Activated CD4-positive, alpha-beta T cell treated with anti-CD3 and anti-CD28 coated beads, Interleukin-2, amount 50 U/mL, for 16 hours (primary cell): Measurements from ENCODE around the gene NBEA.
"Not testable (repeated sequence)": the region's sequence is repeated elsewhere in the genome, so short reads cannot be mapped to it uniquely, and the experiment has no call there.

Experiments used
- DNase-seq: peaks from one replicate; pipeline ENCODE4 v3.0.0-alpha.2; 2020

The NBEA gene

DNA sequence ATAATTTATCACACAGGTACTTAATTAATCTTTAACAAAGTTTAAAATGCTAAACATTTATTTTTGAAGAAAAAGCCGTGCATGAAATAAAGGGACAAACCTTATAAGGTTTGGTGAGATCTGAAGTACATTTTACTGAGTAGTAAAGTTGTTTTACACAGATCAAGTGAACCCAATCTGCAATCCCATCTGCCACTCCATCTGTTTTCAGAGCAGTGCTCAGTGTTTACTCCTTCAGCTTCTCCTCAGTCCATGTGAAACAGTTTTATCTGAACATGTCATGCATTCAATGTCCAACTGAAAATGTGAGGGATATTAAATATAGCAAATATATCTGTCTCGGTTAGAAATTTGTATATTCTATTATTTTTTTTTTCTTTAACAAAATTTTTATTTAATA, 367.6 kb downstream of the NBEA start:
- DNase-seq: no peak

DNA sequence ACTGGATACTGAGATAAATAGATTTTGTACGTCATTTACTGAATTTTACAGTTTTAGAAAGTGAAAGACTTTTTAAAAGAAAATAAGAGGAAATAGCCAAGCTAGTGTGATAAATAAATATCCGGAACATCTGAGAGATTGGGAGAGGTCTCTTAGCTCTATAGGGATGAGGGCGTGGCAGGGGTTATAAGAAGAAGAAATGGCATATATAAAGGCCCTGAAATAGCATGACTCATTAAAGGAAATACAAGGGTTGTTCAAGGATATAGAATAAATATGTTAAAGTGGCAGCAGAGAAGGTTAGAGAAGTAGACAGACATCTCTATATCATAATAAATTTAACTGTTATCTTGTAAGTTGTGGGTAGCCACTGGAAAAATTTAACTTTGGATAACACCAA, 390.1 kb downstream of the NBEA start:
- no peak for DNase-seq

DNA sequence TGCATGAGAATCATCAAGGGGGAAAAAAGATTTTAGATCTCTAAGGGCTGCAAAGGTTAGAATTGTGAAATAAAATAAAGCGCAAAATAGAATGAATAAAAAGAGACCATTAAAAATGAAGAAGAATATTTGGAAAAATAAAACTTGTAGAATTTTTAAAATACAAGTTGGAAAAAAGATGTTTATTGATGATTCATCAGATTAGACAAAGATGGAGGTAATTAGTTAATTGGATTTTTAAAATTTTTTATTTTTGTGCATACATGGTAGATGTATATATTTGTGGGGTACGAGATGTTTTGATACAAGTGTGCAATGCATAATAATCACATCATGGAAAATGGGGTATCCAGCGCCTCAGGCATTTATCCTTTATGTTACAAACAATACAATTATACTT, 391.1 kb downstream of the NBEA start:
- no peak for DNase-seq

DNA sequence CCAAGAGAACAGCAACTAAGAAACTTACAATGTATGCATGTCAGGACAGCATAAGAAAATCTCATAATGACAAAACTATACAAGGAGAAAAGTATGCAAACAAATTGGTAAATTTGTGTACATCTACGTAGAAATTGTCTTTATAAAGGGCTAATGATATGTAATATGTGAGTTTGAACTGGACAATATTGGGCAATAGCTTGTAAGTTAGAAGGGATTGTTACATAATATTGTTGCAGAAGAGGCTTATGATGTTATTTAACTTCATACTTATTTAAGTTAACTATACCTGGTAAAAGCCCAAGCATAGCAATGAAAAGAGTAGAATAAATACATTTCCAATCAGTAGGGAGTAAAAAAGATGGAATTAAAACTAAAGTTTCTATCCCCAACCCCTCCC, 400.4 kb downstream of the NBEA start:
- DNase-seq: no peak

- no peak for DNase-seq
Measured at GRCh38 chr13:35343417-35343816, 401.3 kb downstream of the NBEA start.

DNA sequence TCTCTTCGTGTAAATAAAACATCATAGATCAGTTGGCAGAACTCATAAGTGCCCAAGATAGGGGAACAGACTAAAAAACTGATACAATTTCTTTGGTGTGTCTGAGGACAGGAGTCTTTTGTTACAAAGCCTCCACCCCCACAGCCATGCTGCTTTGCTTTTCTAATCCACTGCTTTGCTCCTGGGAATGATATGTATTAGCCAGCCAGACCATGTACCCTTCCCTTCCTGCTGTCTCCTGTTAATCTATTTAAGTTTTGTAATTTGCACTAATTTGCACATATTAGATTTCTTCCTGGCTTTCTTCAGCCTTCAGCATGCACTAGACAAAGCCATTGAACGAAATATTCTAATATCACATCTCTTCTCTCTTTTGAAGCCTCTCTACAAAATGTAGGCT, 403.9 kb downstream of the NBEA start:
- no peak for DNase-seq

- DNase-seq: no peak
Measured at GRCh38 chr13:35346494-35346893, 404.4 kb downstream of the NBEA start.

DNA sequence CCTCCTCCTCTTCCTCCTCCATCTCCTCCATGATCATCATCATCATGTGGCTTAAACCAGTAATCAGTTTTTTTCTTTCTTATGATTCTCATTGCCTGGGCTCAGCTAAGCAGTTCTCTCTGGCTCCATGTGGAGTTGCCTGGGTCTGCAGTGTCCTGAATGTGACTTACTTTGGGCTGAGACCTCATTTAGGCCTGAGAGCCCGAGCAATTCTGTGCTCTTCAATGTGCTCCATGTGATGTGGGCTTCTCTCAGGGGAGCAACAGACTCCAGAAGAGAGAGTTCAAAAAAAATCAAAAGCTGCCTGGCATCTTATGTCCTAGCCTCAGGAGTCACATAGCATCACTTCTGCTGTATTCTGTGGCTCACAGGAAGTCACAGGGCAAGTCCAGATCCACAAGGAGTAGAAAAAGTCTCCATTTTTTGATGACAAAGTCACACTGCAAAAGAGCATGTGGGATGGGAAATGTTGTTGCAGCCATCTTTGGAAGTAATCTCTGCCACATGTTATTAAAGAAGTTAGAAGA, 405.7 kb downstream of the NBEA start:
- no peak for DNase-seq

GRCh38 chr13:35349052-35349451, 407.0 kb downstream of the NBEA start:
- DNase-seq: no peak

- DNase-seq: no peak
Measured at GRCh38 chr13:35349673-35350278, 407.7 kb downstream of the NBEA start.

- DNase-seq: no peak
Measured at GRCh38 chr13:35354285-35354684, 412.2 kb downstream of the NBEA start.

DNA sequence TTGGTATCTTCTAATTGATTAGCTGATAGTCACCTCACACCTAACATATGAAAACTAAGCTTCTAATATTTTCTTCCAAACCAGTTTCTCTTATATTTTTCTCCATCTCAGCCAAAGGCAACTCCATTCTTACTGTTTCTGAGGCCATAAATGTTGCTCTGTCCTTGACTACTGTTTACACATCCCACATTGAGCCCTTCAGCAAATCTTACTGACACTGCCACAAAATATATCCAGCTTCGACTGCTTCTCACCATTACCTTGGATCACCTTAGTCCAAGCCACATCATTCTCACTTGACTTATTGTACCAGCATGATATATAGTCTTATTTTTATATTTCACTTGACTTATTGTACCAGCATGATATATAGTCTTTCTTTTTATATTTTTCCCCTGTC, 412.8 kb downstream of the NBEA start:
- DNase-seq: no peak

- DNase-seq: no peak
Measured at GRCh38 chr13:35356572-35356971, 414.5 kb downstream of the NBEA start.

- DNase-seq: no peak
Measured at GRCh38 chr13:35365883-35366282, 423.8 kb downstream of the NBEA start.

DNA sequence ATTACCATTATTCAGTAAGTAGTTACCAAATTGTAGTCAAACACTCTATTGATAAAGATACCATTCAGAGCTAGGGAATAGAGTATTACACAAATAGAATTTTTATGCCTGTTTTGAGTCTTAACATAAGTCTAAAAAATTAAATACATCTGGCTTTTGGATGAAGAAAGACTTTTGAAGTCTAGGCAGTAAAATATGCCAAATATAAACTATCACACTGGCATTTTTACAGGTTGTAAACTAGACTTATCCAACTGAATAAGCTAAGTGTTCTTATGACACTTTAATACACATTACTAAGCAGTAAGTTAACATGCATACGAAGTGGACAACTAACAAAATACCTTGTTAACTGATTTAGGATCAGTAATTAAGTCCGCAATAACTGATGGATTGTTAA, 425.5 kb downstream of the NBEA start:
- no peak for DNase-seq

- DNase-seq: no peak
Measured at GRCh38 chr13:35378939-35379338, 436.9 kb downstream of the NBEA start.

DNA sequence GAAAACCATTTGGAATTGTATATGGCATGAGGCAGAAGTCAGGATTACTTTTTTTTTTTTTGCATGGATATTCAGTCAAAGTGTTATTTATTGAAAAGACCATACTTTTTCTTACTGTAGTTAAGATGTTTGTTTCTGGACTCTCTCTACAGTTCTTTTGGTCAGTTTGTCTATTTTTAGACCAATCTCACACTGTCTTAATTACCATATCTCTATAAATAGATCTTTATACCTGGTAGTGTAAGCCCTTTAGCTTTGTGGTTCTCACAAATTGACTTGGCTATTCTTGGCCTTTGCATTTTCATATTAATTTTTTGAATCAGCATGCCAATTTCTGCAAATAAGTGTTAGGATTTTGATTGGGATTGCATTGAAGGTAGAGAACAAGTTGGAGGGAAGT, 437.6 kb downstream of the NBEA start:
- DNase-seq: no peak

DNA sequence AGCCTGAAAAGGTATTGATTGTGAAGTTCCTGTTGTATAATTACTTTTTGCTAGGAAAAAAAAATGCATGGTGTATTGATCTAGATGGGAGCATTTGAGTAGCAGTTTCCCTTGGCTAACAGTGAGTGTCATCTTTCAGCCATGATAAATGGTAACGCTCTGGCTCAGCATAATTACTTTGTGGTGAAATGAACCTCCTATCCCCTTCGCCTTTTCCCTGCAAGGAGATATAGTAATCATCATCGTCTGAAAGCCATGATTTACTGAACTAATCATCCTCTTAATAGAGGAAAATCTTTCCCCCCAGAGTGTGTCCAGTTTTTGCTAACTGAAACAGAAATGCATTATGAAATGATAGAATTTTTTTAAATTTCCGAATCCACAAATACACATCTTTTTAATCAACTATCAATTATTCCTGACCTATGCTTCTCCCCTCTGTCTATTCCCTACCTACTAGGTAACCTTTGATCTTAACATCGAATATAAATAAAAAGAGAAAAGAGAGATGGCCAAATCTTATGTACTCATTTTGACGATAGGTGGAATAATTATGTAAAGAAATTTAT, 445.7 kb downstream of the NBEA start:
- no peak for DNase-seq

DNA sequence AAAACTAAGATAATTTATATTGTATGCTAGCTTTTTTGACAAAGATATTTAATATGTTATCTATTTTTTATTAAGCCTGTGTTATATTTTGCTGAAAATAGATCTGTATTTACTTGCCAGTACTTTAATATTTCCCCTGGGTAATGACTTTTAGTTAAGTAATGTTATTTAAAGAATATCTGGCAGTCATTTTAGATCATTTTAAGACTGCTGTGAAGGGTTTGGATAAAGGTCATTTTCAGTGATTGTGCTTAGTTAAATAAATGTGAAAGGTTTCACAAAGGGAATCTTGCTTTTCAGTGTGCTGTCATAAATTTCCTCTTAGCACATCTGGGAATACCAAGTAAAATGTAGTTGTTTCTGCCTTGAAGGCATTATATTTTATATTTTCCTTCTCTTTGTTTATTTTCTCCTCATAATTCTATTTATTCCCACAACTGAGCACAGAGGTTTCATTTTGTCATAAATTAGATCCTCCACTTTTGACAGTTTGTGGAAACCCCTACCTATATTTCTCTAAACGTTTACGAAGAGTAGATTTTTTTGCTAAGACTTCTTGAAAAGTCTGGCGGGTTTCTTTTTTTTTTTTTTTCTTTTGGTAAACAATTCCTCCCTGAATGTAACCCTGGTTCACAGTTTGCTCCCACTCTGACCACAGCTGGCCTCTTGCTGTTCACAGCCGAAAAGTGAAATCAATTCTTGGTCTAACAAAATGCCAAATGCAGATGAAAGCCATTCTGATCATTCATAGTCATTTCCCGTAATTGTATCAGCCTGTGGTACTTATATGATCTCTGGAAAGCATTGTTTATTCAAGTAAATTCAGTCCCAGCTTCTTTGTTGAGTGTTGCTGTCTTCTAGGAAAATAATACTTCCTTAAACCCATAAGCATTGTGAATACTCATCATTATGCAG, 446.6 kb downstream of the NBEA start:
- no peak for DNase-seq

DNA sequence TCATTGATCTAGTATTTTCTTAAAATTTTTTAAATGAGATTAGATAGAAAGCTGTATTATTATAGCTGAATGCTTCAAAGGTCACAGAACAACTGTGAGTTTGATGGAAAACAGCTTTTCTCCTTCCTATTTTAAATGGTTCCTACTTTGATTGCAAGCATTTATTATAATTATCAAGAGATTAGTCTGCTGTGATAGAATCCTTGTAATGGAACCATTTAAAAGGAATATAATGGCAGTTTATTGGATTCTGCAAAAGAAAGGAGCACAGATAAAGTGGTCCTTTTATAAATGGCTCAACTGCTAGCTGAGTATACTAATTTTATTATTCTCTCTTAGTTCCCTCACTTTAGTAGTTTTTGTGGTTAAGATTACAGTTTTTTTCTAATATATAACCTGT, 447.5 kb downstream of the NBEA start:
- no peak for DNase-seq

DNA sequence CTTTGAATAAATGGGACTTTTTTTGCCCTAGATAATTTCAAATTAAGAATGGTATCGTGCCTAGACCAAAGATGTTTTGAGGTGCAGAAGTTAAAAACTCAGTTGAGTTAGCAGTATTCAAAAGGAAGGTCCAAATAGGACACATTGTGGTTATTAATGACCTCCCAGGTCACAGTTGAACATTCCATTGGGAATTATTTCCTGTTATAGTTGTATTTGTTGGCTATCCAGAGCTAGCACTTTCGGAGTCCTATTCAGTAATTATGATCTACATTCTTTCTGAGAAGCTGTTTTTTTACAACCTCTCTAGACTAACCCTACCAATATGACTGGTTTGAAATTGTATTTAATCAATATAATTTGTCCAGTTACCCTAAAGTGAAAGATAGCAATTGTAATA, 450.7 kb downstream of the NBEA start:
- no peak for DNase-seq

DNA sequence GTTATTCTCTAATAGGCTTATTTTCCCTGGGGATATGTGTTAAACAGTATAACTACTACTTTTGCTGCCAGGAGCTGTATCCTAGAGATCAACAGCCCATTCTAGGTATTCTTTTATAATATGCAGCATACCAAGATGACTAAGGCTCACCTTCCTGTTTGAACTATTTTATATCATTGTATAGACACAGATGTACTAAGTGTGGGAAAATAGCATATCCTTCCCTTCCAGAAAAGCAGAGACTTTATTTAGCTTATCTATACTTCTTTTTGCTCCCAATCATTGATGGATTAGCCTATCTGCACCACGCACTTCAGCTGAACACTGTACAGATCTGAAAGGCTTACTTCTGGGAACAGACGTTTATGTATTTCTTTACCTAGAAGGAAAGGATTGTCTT, 451.8 kb downstream of the NBEA start:
- no peak for DNase-seq

- DNase-seq: not testable (repeated sequence)
Measured at GRCh38 chr13:35408285-35408684, 466.2 kb downstream of the NBEA start.
